Fibroblast of the conjunctiva (primary cell): ENCODE data around the gene ARL14EPL.
"Not testable (repeated sequence)": the region's sequence is repeated elsewhere in the genome, so short reads cannot be mapped to it uniquely, and the experiment has no call there.

Experiments
- DNase-seq: peaks from one replicate; pipeline ENCODE4 v3.0.0-alpha.2; 2010; ENCODE audit warnings: low read depth

Gene ARL14EPL

DNA sequence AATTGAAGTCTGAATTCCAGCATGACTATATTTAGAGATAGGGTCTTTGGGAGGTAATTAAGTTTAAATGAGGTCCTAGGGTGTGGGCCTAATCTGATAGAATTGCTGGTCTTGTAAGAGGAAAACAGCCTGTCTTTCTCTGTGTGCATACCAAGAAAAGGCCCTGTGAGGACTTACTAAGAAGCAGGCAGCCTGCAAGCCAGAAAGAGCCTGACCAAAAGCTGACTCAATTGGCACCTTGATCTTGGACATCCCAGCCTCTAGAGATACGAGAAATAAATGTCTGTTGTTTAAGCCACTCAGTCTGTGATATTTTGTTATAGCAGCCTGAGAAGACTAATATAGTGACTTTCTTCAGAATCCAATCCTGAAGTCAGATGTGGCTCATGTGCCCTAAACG is 14.6 kb downstream of the ARL14EPL start:
- no peak for DNase-seq

DNA sequence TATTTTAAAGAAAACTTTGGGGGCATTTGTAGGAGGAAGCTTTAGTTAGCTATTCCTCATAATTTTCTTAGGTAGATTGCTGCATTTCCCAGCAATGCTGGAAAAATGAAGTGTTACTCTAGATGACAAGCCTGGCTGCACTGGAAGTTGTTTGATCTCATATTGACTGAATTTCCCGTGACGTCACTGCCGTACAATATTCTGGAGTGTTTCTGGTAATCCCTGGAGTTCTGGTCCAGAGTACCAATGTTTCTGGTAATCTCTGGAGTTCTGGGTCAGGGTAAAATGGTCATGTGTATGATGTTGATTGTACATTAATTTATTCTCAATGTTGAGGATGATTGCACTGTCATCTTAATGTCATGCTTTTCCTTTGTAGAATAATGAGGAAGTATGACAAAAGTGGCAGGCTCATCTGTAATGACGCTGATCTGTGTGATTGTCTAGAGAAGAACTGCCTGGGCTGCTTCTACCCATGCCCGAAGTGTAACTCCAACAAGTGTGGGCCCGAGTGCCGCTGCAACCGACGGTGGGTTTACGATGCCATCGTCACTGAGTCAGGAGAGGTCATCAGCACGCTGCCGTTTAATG is 26.2 kb downstream of the ARL14EPL start:
- no peak for DNase-seq

- no peak for DNase-seq
Measured at GRCh38 chr5:116062352-116062751, 30.1 kb downstream of the ARL14EPL start.

GRCh38 chr5:116063950-116064349 is 31.7 kb downstream of the ARL14EPL start:
- DNase-seq: no peak

- peak; percentile 55 for DNase-seq
Measured at GRCh38 chr5:116068028-116068632, 35.9 kb downstream of the ARL14EPL start.

DNA sequence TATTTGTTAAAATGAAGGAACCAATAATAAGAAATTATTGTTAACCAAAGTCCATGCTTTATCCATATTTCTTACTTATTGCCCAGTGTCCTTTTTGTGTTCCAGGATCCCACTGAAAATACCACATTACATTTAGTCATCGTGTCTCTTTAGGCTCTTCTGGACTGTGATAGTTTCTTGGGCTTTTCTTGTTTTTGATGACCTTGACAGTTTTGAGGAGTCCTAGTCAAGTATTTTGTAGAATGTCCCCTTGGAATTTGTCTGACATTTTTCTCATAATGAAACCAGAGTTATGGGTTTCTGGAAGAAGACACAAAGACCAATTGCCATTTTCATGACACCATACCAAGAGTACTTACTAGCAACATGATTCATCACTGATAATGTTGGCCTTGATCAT is 38.9 kb downstream of the ARL14EPL start:
- DNase-seq: no peak

DNA sequence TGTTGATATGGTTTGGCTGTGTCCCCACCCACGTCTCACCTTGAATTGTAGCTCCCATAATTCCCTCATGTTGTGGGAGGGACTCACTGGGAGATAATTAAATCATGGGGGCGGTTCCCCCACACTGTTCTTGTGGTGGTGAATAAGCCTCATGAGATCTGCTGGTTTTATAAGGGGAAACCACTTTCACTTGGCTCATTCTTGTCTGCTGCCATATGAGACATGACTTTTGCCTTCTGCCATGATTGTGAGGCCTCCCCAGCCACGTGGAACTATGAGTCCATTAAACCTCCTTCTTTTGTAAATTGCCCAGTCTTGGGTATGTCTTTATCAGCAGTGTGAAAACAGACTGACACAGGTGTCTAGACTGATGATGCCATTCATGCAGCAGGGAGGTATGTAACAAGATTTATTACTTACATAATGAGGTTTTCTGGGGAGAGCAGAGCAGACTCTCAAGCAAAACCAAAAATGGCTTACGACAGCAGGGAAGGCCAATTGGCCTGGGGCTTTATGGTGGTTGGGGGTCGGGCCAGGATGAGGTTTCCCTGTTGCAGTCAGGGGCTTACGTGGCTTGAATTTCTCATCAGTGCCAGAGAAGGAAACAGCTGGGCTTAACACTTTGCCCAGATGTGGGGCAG is 43.0 kb downstream of the ARL14EPL start:
- no peak for DNase-seq

GRCh38 chr5:116076496-116076895 is 44.2 kb downstream of the ARL14EPL start:
- DNase-seq: no peak

- no peak for DNase-seq
Measured at GRCh38 chr5:116078199-116078598, 45.9 kb downstream of the ARL14EPL start.

GRCh38 chr5:116084287-116084691 is 52.0 kb downstream of the ARL14EPL start:
- peak; percentile 1 for DNase-seq

DNA sequence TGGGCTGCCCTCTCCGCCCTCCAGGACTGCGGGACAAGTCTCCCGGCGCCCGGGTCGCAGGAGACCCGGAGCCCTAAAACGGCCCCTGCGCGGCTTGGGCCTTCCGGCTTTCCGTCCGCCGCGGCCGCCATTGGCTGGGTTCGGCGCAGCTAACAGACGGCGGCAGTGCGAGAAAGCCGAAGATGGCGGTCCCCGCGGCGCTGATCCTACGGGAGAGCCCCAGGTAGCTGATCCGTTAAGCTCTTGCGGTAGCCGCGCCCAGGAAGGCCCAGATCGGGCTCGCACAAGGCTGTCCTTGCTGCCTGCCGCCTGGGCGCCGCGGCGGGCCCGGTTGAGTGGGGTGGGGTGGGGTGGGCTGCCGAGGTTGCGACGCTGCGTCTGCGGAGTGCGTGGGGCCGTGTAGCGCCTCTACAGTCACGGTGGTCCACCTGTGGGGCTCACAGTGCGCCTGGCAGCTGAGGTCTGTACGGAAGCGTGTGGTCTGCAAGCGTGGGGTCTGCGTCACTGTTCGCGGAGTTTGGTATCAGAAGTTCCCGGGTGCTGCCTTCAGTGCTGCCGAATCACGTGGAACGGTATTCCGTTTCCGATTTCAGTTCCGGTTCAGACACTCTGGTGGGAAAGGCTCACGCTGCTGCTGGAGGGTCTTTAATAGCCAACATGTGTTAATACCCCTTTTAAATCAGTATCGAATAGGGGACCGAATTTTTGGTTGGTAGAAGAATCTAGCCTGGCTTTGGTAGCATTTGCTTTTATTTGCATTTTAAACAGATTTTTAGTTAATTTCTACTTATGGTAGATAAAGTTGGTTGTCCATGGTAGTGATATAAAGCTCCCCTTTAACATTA is 52.8 kb downstream of the ARL14EPL start, which contains the start of gene COMMD10:
Gene COMMD10 (plus strand): TSS at position 155 of the 845 bp plus-strand sequence.
- peak; percentile 67 for DNase-seq

DNA sequence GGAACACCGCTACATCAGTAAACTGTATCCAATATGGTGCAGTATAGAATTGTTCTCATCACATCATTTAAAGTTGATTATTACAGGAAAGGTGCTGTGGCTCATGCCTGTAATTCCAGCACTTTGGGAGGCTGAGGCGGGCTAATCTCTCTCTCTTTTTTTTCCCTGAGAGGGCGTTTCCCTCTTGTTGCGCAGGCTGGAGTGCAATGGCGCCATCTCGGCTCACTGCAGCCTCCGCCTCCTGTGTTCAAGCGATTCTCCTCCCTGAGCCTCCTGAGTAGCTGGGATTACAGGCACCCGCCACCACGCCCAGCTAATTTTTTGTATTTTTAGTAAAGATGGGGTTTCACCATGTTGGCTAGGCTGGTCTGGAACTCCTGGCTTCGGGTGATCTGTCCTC is 54.0 kb downstream of the ARL14EPL start:
- DNase-seq: not testable (repeated sequence)

DNA sequence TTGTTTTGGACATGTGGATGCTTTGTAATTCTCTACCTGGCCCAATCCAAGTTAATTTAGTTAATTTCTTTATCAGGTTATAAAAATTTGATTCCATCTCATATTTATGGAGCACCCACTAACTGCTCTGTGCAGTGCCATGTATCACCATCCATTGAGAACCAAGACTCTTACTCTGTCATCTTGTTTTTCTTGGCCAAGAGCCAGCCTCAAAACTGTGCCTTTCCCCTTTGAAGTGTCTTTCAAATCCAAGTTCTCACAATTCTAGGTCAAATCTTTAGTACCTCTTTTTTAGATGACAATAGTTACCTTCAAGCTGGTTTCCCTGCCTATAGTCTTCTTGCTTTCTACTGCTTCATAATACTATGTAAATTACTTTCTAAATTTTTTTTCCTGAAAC is 55.8 kb downstream of the ARL14EPL start:
- no peak for DNase-seq

DNA sequence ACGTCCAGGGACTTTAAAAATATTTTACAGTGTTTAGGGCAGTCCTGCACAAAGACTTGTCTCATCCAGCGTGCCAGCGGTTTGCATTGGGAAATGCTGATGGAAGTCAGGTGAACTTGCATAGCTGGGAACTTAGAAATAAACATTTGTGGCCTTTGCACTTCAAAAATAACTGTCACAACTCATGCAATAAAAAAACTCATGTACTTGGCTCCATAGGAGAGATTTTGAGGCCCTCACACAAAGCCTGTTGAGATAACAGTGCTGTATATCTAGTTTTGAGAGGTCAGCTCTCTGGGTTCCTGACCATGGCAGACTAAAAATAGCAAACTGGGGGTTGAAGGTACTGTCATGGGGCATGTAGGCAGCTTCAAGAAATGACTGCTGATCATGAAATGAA is 58.0 kb downstream of the ARL14EPL start:
- no peak for DNase-seq

DNA sequence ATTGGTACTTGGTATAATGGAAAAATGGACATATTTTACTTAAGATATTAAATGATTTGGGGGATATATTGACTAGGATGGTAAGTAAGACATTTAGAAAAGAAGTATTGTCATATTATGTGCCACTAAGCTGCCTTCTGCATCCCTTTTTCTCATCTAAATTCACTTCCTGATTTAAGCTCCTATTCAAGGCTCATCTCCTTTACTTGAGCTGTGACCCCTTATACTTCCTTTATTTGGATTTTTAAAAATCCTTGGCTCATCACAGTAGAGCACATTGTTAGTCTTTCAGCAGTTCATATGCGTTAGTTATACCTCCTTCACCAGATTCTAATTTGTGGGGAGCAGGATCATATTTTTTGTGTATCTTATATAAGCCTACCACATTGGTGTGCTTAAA is 59.1 kb downstream of the ARL14EPL start:
- no peak for DNase-seq

DNA sequence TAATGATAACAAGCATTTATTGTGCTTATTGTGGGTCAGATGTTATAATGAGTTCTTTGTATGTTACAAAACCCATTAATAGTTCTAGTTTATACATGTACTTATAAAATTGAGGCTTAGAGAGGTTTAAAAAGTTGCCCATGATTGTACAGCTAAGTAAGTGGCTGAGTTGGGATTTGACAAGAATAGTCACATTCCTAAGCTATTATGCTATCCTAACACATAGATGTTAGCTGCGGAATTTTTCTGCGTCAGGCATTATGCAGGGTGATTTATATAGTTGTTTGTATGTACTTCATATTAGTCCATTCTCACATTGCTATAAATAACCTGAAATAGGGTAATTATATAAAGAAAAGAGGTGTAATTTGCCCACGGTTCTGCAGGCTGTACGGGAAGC is 65.0 kb downstream of the ARL14EPL start:
- no peak for DNase-seq

DNA sequence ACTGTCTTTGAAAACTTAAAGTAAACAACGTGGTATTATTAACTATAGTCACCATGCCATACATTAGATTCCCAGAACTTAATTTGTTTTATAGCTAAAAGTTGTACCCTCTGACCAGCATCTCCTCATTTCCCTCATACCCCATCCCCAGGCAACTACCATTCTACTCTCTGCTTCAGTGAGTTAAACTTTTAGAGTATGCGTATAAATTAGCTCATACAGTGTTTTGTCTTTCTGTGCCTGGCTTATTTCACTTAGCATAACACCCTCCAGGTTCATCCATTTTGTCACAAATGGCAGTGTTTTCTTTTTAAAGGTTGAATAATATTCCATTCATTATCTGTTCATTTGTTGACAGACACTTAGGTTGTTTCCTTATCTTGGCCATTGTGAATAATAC is 66.7 kb downstream of the ARL14EPL start:
- no peak for DNase-seq

- DNase-seq: not testable (repeated sequence)
Measured at GRCh38 chr5:116104941-116105340, 72.7 kb downstream of the ARL14EPL start.
